ENCODE data around the gene PITPNM3. TPM values are rescaled to one million over a fixed set of nuclear protein-coding genes. Genes with fewer than 3 reads are reported as not detected.

Gene PITPNM3
- polyA plus RNA-seq, 1 donor from 2014 or later = 3.0 TPM

GRCh38 chr17:6572972-6573370 is 16.6 kb upstream of the PITPNM3 start:
- H3K4me3 ChIP-seq (ENCODE audit: low read length) = no peak overlapping the region
- no peaks in the 10 kb centered on the region for H3K36me3 ChIP-seq (ENCODE audit: insufficient read depth, low read length)
- no peak overlapping the region for H3K9ac ChIP-seq (ENCODE audit: low read length)
- no peaks in the 10 kb centered on the region for H3K27me3 ChIP-seq (ENCODE audit: insufficient read depth, low read depth, low read length)
- H3K4me2 ChIP-seq (ENCODE audit: low read length) = no peak overlapping the region
- no peaks in the 10 kb centered on the region for H3F3A ChIP-seq (ENCODE audit: insufficient read depth, low read length, poor library complexity, severe bottlenecking)
- H3K79me2 ChIP-seq (replicated peaks; ENCODE audit: insufficient read depth, low read length) = no peaks in the 10 kb centered on the region
- no peak overlapping the region for H2AFZ ChIP-seq (ENCODE audit: low read depth, low read length)
- no peak overlapping the region for H3K27ac ChIP-seq (ENCODE audit: low read length)
- no peak for TF ChIP-seq CTCF (IDR thresholded peaks at IDR 0.05; ENCODE audit: poor library complexity, severe bottlenecking)
- H3K9me2 ChIP-seq (ENCODE audit: insufficient read depth, low read length) = no peaks in the 10 kb centered on the region
- no peaks in the 10 kb centered on the region for H3K9me3 ChIP-seq (ENCODE audit: low read length)
- no peaks in the 10 kb centered on the region for H4K20me1 ChIP-seq (ENCODE audit: insufficient read depth)

- H3K79me2 ChIP-seq (replicated peaks; ENCODE audit: insufficient read depth, low read length) = no peaks in the 10 kb centered on the region
- no peak for TF ChIP-seq POLR2AphosphoS5 (IDR thresholded peaks at IDR 0.05)
- no peak for TF ChIP-seq CTCF (IDR thresholded peaks at IDR 0.05; ENCODE audit: poor library complexity, severe bottlenecking)
- no peak for TF ChIP-seq SMC3 (conservative IDR thresholded peaks at IDR 0.05; ENCODE audit: poor library complexity)
- no peak for TF ChIP-seq RAD21 (conservative IDR thresholded peaks at IDR 0.05)
- TF ChIP-seq MXI1 (conservative IDR thresholded peaks at IDR 0.05; ENCODE audit: poor library complexity, severe bottlenecking) = no peak
- TF ChIP-seq TAF1 (IDR thresholded peaks at IDR 0.05; ENCODE audit: low read depth) = no peak
- TF ChIP-seq EZH2 (IDR thresholded peaks at IDR 0.05; ENCODE audit: borderline replicate concordance, insufficient read depth, low read length, poor library complexity, severe bottlenecking) = no peak
- TF ChIP-seq REST (IDR thresholded peaks at IDR 0.05; ENCODE audit: borderline replicate concordance) = no peak
- TF ChIP-seq EP300 (conservative IDR thresholded peaks at IDR 0.05; ENCODE audit: poor library complexity, severe bottlenecking) = no peak
- no peak overlapping the region for H3K9ac ChIP-seq (ENCODE audit: low read length)
- no peaks in the 10 kb centered on the region for H3K9me3 ChIP-seq (ENCODE audit: low read length)
- no peaks in the 10 kb centered on the region for H3K27me3 ChIP-seq (ENCODE audit: insufficient read depth, low read depth, low read length)
- no peak overlapping the region for H2AFZ ChIP-seq (ENCODE audit: low read depth, low read length)
- H3K4me3 ChIP-seq (ENCODE audit: low read length) = no peak overlapping the region
- H3K36me3 ChIP-seq (ENCODE audit: insufficient read depth, low read length) = no peaks in the 10 kb centered on the region
- no peak overlapping the region for H3K27ac ChIP-seq (ENCODE audit: low read length)
- no peaks in the 10 kb centered on the region for H3F3A ChIP-seq (ENCODE audit: insufficient read depth, low read length, poor library complexity, severe bottlenecking)
- H3K9me2 ChIP-seq (ENCODE audit: insufficient read depth, low read length) = no peaks in the 10 kb centered on the region
- H3K4me2 ChIP-seq (ENCODE audit: low read length) = no peak overlapping the region
- H4K20me1 ChIP-seq (ENCODE audit: insufficient read depth) = no peaks in the 10 kb centered on the region
Measured at GRCh38 chr17:6571452-6571781, 15.1 kb upstream of the PITPNM3 start.
